HG03066 (cell line): ENCODE results near the gene CUL3.

Experiments used
- ATAC-seq: cut with Tn5 transposase; IDR thresholded peaks from one replicate; pipeline ENCODE4 v1.9.1; 2021; ENCODE audit warnings: low read depth; ENCODE audit not compliant: unreplicated experiment

CUL3 gene

GRCh38 chr2:224432003-224432579 lies 153.1 kb downstream of the CUL3 start:
- no peak for ATAC-seq

GRCh38 chr2:224429441-224429810 lies 155.7 kb downstream of the CUL3 start:
- no peak for ATAC-seq

GRCh38 chr2:224428787-224429440 lies 156.2 kb downstream of the CUL3 start:
- no peak for ATAC-seq

GRCh38 chr2:224427471-224427870 lies 157.7 kb downstream of the CUL3 start:
- no peak for ATAC-seq

GRCh38 chr2:224426656-224427055 lies 158.5 kb downstream of the CUL3 start:
- ATAC-seq: no peak

- no peak for ATAC-seq
Measured at GRCh38 chr2:224421065-224421464, 164.1 kb downstream of the CUL3 start.
